Astrocyte of the spinal cord (primary cell): ENCODE results near the gene CPNE6.
A peak's percentile ranks its signal among the peaks of the same experiment; 100 is the strongest.
"Not testable (repeated sequence)": the region's sequence is repeated elsewhere in the genome, so short reads cannot be mapped to it uniquely, and the experiment has no call there.

Experiments
- DNase-seq: peaks from one replicate; pipeline ENCODE4 v3.0.0; 2011; ENCODE audit warnings: low read depth, low spot score
- H3K4me3 ChIP-seq: 2 replicates; pipeline ENCODE4 v1.5.1; 2011; ENCODE audit warnings: low read depth, mild to moderate bottlenecking, low read length, moderate library complexity
- CTCF ChIP-seq: IDR thresholded peaks from 2 replicates; pipeline ENCODE4 v1.5.1; 2012; ENCODE audit warnings: low read depth, mild to moderate bottlenecking, low read length, inconsistent platforms
- in situ Hi-C: cut with HindIII; loops from 2 replicates; pipeline ENCODE4 v1.10.0; 2017; ENCODE audit warnings: low sequenced_read_pairs

Gene CPNE6

DNA sequence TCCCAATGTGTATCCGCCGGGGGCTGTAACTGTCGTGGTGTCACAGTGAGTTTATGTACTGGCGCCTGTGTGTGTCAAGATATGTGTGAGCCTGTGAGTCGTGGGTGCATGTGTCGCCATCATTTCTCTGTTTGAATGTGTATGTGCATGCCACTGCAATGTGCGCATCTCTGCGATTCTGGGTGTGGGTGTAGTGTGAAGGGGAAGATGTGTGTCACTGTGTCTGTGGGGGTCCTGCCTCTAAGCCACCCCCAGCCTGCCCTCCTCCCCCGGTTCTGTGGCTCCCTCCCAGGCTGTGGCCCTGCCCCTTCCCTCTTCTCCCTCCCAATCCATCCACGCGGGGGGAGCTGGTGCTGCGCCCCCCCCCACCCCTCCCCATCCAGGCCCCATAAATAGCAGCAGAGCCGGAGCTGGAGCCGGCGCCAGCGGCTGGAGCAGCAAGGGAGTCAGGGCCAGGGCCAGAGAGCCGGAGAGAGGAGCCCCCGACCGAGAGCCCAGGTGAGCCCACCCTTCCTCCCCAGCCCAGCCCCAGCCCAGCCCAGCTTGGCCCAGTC, at the start of gene CPNE6:
Gene CPNE6, plus strand, starts transcription at position 419 of the 554 bp plus-strand sequence. CDS start 1,375 bp downstream, outside the sequence.
- H3K4me3 ChIP-seq = no peak within 1 kb of the TSS
- in situ Hi-C loops = no loop called here
- no peak for DNase-seq
- no peak for TF ChIP-seq CTCF

DNA sequence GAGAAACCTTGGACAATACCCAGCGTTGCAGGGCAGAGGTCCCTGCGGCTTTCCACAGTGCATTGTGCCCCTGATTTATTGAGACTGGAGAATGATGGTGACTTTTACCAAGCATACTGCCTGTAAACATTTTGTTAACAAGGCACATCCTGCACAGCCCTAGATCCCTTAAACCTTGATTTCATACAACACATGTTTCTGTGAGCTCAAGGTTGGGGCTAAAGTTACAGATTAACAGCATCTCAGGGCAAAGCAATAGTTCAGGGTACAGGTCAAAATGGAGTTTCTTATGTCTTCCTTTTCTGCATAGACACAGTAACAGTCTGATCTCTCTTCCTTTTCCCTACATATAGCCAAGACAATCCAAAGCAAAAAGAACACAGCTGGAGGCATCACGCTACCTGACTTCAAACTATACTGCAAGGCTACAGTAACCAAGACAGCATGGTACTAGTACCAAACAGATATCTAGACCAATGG, 46.4 kb upstream of the CPNE6 start:
- DNase-seq, in situ Hi-C loops, H3K4me3 ChIP-seq: not testable (repeated sequence)

DNA sequence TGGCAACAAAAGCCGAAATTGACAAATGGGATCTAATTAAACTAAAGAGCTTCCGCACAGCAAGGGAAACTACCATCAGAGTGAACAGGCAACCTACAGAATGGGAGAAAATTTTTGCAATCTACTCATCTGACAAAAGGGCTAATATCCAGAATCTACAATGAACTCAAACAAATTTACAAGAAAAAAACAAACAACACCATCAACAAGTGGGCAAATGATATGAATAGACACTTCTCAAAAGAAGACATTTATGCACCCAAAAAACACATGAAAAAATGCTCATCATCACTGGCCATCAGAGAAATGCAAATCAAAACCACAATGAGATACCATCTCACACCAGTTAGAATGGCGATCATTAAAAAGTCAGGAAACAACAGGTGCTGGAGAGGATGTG, 41.7 kb upstream of the CPNE6 start:
- DNase-seq, in situ Hi-C loops, H3K4me3 ChIP-seq: not testable (repeated sequence)

GRCh38 chr14:24031331-24031730, 40.0 kb upstream of the CPNE6 start:
- in situ Hi-C loops, DNase-seq, H3K4me3 ChIP-seq: not testable (repeated sequence)

DNA sequence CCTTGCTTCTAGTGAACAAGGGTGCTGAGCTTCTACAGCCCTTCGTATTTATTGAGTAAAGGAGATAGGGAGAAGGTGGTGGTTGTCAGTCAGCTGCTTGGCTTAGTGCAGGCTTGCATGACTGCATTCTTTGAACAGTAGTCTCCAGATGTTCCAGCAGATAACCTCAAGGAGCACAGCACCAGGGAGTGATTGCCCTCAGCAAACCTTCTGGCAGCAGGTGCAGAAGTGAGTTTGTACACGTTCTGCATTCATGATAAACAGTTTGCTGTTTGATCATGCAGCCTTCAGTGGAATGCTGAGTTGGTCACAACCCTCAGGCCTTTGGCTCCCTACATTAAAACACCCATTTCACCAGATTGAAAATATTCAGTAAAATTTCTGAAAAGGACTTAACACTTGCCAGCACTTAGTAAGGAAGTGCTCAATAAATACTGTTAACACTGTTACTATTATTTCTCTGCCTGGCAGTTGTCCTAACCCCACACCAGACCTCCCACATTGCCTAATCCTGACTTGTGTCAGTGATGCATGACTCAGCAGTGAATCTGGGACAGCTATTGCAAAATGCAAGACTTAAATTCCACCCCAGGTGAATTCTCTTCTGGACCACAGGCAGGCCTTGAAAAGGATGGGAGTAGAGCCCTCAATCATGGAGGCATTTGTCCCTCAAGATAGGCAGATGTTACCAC, 38.5 kb upstream of the CPNE6 start:
- peak; percentile 41 for DNase-seq
- in situ Hi-C loops = no loop called here
- TF ChIP-seq CTCF = no peak
- H3K4me3 ChIP-seq = no peak overlapping the region

- peak overlapping the region; percentile 51 for H3K4me3 ChIP-seq
- in situ Hi-C loops, DNase-seq: not testable (repeated sequence)
These were observed 35.6 kb upstream of the CPNE6 start for GRCh38 chr14:24035769-24036168.

DNA sequence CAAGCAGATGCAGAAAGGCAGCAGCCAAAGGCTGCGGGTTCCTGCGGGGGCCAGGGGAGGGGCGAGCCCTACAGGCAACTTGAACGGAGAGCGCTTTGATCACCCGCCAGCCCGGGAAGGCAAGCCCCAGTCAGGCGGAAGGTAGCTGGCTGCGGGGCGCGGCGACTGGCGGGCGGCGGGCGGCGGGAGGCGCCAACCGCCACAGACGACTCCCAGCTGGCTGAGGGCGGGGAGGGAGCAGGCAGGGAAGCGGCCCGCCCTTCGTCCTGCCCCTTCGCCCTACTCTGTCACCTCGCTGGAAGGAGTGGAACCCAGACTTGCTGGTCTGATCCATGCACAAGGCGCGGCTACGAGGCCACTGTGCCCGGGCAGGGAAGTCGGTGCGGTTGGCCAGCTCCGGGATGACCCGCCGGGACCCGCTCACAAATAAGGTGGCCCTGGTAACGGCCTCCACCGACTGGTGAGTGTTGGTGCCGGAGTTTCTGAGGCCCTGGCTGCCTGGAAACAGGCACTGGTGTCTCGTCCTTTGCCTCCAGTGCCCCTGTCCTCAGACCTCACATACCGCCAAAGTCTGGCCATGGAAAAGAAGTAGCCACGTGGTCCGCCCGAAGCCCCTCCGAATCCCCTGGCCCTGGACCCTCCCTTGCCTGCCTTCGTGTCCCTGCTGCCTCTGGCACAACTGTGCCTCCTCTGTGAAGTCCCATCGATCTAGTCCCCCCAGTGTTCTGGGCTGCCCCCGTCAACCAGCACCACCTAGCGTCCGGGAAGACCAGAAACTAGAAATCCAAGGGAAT, 35.0 kb upstream of the CPNE6 start:
- peak; percentile 49 for DNase-seq
- TF ChIP-seq CTCF = peak; percentile 83
- in situ Hi-C loops = no loop called here
- peak overlapping the region; percentile 51 for H3K4me3 ChIP-seq

GRCh38 chr14:24036963-24037657, 34.3 kb upstream of the CPNE6 start:
- DNase-seq, in situ Hi-C loops: not testable (repeated sequence)
- H3K4me3 ChIP-seq = peak overlapping the region; percentile 51

DNA sequence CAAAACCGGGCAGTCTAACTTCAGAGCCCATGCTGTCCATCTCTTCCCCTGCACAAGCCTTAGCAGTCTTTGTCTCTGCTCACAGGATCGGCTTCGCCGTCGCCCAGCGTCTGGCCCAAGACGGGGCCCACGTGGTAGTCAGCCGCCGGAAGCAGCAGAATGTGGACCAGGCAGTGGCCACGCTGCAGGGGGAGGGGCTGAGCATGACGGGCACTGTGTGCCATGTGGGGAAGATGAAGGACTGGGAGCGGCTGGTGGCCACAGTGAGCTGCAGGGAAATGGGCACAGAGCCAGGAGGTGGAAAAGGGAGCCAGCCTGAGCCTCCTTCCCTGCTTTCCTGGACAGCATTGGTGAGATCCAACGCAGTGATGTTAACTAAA, 33.7 kb upstream of the CPNE6 start:
- DNase-seq = no peak
- in situ Hi-C loops = no loop called here
- no peak overlapping the region for H3K4me3 ChIP-seq
- TF ChIP-seq CTCF = no peak
